ENCODE data around the gene SLC17A7.

SLC17A7 gene

DNA sequence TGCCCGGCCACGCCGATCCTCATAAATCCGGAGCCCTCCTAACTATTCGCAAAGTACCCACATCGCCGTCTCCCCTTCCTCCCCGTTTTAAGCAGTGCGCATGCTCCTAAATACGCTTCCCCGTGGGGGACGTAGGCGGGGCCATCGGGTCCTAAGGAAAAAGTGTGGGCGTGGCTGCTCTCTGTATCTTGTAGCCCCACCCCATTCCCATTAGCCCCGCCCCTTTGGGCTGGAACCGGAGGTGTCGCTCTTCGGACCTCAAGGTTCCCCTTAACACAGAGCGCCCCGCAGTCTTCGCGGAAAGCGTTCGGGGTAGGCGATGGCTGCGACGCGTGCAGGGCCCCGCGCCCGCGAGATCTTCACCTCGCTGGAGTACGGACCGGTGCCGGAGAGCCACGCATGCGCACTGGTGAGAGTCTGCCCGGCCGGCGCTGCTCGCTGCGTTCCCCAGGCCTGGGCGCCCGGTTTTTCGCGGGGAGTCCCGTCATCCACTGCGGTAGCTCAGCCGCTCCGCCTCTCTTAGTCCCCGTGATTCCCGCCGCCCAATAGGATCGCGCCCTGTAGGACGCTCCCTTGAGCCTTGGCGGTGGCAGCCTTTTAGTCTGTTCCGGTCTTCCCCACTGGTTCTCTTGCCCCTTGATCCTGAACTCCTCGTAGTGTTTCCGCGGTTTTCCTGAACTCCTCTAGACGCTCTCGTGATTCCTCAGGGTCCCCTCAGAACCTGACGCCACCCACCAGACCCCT, 11.9 kb upstream of the SLC17A7 start, which contains the start of gene ALDH16A1 (continued):
- TF ChIP-seq, protein P1, sequence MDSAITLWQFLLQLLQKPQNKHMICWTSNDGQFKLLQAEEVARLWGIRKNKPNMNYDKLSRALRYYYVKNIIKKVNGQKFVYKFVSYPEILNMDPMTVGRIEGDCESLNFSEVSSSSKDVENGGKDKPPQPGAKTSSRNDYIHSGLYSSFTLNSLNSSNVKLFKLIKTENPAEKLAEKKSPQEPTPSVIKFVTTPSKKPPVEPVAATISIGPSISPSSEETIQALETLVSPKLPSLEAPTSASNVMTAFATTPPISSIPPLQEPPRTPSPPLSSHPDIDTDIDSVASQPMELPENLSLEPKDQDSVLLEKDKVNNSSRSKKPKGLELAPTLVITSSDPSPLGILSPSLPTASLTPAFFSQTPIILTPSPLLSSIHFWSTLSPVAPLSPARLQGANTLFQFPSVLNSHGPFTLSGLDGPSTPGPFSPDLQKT (IDR thresholded peaks at IDR 0.05; ENCODE audit: borderline replicate concordance, low read depth, low read length): no peak
- peak; percentile 59 for TF ChIP-seq SP7 (tag by site-specific recombination; IDR thresholded peaks at IDR 0.05)
- TF ChIP-seq, protein P2, sequence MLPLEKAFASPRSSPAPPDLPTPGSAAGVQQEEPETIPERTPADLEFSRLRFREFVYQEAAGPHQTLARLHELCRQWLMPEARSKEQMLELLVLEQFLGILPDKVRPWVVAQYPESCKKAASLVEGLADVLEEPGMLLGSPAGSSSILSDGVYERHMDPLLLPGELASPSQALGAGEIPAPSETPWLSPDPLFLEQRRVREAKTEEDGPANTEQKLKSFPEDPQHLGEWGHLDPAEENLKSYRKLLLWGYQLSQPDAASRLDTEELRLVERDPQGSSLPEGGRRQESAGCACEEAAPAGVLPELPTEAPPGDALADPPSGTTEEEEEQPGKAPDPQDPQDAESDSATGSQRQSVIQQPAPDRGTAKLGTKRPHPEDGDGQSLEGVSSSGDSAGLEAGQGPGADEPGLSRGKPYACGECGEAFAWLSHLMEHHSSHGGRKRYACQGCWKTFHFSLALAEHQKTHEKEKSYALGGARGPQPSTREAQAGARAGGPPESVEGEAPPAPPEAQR (tag by site-specific recombination; IDR thresholded peaks at IDR 0.05): no peak
- TF ChIP-seq, protein P3, sequence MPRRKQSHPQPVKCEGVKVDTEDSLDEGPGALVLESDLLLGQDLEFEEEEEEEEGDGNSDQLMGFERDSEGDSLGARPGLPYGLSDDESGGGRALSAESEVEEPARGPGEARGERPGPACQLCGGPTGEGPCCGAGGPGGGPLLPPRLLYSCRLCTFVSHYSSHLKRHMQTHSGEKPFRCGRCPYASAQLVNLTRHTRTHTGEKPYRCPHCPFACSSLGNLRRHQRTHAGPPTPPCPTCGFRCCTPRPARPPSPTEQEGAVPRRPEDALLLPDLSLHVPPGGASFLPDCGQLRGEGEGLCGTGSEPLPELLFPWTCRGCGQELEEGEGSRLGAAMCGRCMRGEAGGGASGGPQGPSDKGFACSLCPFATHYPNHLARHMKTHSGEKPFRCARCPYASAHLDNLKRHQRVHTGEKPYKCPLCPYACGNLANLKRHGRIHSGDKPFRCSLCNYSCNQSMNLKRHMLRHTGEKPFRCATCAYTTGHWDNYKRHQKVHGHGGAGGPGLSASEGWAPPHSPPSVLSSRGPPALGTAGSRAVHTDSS (tag by site-specific recombination; IDR thresholded peaks at IDR 0.05): no peak
- TF ChIP-seq, protein P4, sequence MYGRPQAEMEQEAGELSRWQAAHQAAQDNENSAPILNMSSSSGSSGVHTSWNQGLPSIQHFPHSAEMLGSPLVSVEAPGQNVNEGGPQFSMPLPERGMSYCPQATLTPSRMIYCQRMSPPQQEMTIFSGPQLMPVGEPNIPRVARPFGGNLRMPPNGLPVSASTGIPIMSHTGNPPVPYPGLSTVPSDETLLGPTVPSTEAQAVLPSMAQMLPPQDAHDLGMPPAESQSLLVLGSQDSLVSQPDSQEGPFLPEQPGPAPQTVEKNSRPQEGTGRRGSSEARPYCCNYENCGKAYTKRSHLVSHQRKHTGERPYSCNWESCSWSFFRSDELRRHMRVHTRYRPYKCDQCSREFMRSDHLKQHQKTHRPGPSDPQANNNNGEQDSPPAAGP (tag by site-specific recombination; IDR thresholded peaks at IDR 0.05): no peak; the same call in 1 of the 2 replicates
- TF ChIP-seq SP3 (tag by site-specific recombination; IDR thresholded peaks at IDR 0.05): peak; percentile 88
- peak; percentile 65 for TF ChIP-seq ZFHX2 (tag by site-specific recombination; conservative IDR thresholded peaks at IDR 0.05)
- no peak for TF ChIP-seq ZNF426 (tag by site-specific recombination; IDR thresholded peaks at IDR 0.05)
- TF ChIP-seq, protein P5, sequence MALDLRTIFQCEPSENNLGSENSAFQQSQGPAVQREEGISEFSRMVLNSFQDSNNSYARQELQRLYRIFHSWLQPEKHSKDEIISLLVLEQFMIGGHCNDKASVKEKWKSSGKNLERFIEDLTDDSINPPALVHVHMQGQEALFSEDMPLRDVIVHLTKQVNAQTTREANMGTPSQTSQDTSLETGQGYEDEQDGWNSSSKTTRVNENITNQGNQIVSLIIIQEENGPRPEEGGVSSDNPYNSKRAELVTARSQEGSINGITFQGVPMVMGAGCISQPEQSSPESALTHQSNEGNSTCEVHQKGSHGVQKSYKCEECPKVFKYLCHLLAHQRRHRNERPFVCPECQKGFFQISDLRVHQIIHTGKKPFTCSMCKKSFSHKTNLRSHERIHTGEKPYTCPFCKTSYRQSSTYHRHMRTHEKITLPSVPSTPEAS (tag by site-specific recombination; IDR thresholded peaks at IDR 0.05): no peak
- TF ChIP-seq GLIS2 (tag by site-specific recombination; IDR thresholded peaks at IDR 0.05): no peak
- TF ChIP-seq ZNF660 (tag by site-specific recombination; IDR thresholded peaks at IDR 0.05): peak; percentile 21; the same call in 1 of the 2 replicates
- no peak for TF ChIP-seq ZNF558 (tag by site-specific recombination; IDR thresholded peaks at IDR 0.05)
- TF ChIP-seq ZNF600 (tag by site-specific recombination; IDR thresholded peaks at IDR 0.05): no peak
- peak; percentile 74; the same call in 1 of the 2 replicates for TF ChIP-seq ZBTB48 (tag by site-specific recombination; IDR thresholded peaks at IDR 0.05)
- TF ChIP-seq ZIC2 (tag by site-specific recombination; IDR thresholded peaks at IDR 0.05): no peak
- TF ChIP-seq ZNF747 (tag by site-specific recombination; IDR thresholded peaks at IDR 0.05): no peak
- TF ChIP-seq, protein P6, sequence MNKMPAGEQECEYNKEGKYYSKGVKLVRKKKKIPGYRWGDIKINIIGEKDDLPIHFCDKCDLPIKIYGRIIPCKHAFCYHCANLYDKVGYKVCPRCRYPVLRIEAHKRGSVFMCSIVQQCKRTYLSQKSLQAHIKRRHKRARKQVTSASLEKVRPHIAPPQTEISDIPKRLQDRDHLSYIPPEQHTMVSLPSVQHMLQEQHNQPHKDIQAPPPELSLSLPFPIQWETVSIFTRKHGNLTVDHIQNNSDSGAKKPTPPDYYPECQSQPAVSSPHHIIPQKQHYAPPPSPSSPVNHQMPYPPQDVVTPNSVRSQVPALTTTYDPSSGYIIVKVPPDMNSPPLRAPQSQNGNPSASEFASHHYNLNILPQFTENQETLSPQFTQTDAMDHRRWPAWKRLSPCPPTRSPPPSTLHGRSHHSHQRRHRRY (tag by site-specific recombination; IDR thresholded peaks at IDR 0.05): no peak
- TF ChIP-seq ZNF707 (tag by site-specific recombination; IDR thresholded peaks at IDR 0.05): no peak
- no peak for TF ChIP-seq ZNF701 (tag by site-specific recombination; IDR thresholded peaks at IDR 0.05)
- TF ChIP-seq MYNN (tag by site-specific recombination; IDR thresholded peaks at IDR 0.05; ENCODE audit: borderline replicate concordance): no peak
- TF ChIP-seq ZNF621 (tag by site-specific recombination; IDR thresholded peaks at IDR 0.05): no peak
- TF ChIP-seq ZNF146 (tag by site-specific recombination; IDR thresholded peaks at IDR 0.05): no peak
- peak; percentile 11; the same call in 1 of the 2 replicates for TF ChIP-seq KLF16 (tag by site-specific recombination; IDR thresholded peaks at IDR 0.05)
- TF ChIP-seq, protein P7, sequence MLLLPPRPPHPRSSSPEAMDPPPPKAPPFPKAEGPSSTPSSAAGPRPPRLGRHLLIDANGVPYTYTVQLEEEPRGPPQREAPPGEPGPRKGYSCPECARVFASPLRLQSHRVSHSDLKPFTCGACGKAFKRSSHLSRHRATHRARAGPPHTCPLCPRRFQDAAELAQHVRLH (tag by site-specific recombination; IDR thresholded peaks at IDR 0.05): no peak
- no peak for TF ChIP-seq KLF1 (tag by site-specific recombination; IDR thresholded peaks at IDR 0.05)
- TF ChIP-seq ZFP41 (tag by site-specific recombination; IDR thresholded peaks at IDR 0.05; ENCODE audit: borderline replicate concordance): no peak
- no peak for TF ChIP-seq ZNF670 (tag by site-specific recombination; IDR thresholded peaks at IDR 0.05; ENCODE audit: low read depth)
- TF ChIP-seq, protein P8, sequence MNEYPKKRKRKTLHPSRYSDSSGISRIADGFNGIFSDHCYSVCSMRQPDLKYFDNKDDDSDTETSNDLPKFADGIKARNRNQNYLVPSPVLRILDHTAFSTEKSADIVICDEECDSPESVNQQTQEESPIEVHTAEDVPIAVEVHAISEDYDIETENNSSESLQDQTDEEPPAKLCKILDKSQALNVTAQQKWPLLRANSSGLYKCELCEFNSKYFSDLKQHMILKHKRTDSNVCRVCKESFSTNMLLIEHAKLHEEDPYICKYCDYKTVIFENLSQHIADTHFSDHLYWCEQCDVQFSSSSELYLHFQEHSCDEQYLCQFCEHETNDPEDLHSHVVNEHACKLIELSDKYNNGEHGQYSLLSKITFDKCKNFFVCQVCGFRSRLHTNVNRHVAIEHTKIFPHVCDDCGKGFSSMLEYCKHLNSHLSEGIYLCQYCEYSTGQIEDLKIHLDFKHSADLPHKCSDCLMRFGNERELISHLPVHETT (tag by site-specific recombination; IDR thresholded peaks at IDR 0.05): 0 out of 2 replicates have a peak, but pooled peaks have one; percentile 5
- TF ChIP-seq HOXA7 (CRISPR knock-in tag; IDR thresholded peaks at IDR 0.05; ENCODE audit: borderline replicate concordance): no peak
- no peak for TF ChIP-seq ZNF596 (tag by site-specific recombination; IDR thresholded peaks at IDR 0.05)
- TF ChIP-seq ZNF354C (tag by site-specific recombination; IDR thresholded peaks at IDR 0.05; ENCODE audit: borderline replicate concordance, low read depth): no peak
- TF ChIP-seq ZNF610 (tag by site-specific recombination; IDR thresholded peaks at IDR 0.05; ENCODE audit: borderline replicate concordance): peak; percentile 37; the same call in 1 of the 2 replicates

Measured in HEK293 (cell line).